K562 (cell line): ENCODE data around the gene PNKD. TPM values are rescaled to one million over a fixed set of nuclear protein-coding genes. Genes with fewer than 3 reads are reported as not detected.

Experiments
- BRF1 ChIP-seq: IDR thresholded peaks from 3 replicates; pipeline ENCODE4 v1.6.1; 2011; ENCODE audit warnings: borderline replicate concordance, mild to moderate bottlenecking; ENCODE audit not compliant: insufficient read length; ENCODE audit errors: extremely low read depth
- FOXM1 ChIP-seq, 2 experiments: fragments of 450-650 bp in 1 of 2; sonication (generic) in 1 of 2; formaldehyde crosslinking in 1 of 2; IDR thresholded peaks; 2 replicates each; pipeline versions ENCODE4 v1.6.1 to v1.9.0; 2017 to 2022; ENCODE audit warnings: low read depth in 2 of 2, mild to moderate bottlenecking in 2 of 2, missing genetic modification reagents in 1 of 2, moderate library complexity in 1 of 2
- KDM4B ChIP-seq, 2 experiments: fragments of 450-650 bp in 1 of 2; sonication (generic) in 1 of 2; IDR thresholded peaks; 2 replicates each; pipeline ENCODE4 v1.6.1; 2016 to 2017; ENCODE audit warnings: borderline replicate concordance in 2 of 2, antibody characterized with exemption in 1 of 2, low read depth in 1 of 2, mild to moderate bottlenecking in 1 of 2
- MBD2 ChIP-seq: sonication (generic); IDR thresholded peaks from 2 replicates; pipeline ENCODE4 v1.6.1; 2016; ENCODE audit warnings: low read depth, borderline replicate concordance
- SUPT5H ChIP-seq: fragments of 450-650 bp; IDR thresholded peaks from 2 replicates; pipeline ENCODE4 v1.6.1; 2016
- TAL1 ChIP-seq: fragments of 450-650 bp; IDR thresholded peaks from 2 replicates; pipeline ENCODE4 v1.6.1; 2016; ENCODE audit warnings: mild to moderate bottlenecking
- TCFL5 ChIP-seq: fragments of 250-450 bp; sonication (Bioruptor Pico); conservative IDR thresholded peaks from 2 replicates; pipeline ENCODE4 v1.6.1; 2021; ENCODE audit warnings: mild to moderate bottlenecking, moderate library complexity, matching md5 sums
- ZNF175 ChIP-seq: fragments of 200-800 bp; sonication (Bioruptor generic); IDR thresholded peaks from 2 replicates; pipeline ENCODE4 v1.6.1; 2016; ENCODE audit warnings: low read depth, mild to moderate bottlenecking, missing genetic modification characterization, missing compliant biosample characterization
- polyA plus RNA-seq, 8 experiments: library from polyadenylated mRNA; depleted of rRNA in 4 of 8; stranded (reverse) in 5 of 8; unstranded in 3 of 8; fragments of >200 nt; fragmentation: Nextera tagmentation in 2 of 8; fragmentation: Illumina TruSeq in 1 of 8; extraction: Ambion mirVana in 2 of 8; extraction: Trizol in 1 of 8; gene quantifications; 2 replicates each; pipeline versions ENCODE4 v1.2.1 to v1.2.3, GENCODE V29; 2011 to 2014; ENCODE audit warnings: inconsistent platforms in 1 of 8, missing spikeins in 1 of 8
- total RNA-seq, 7 experiments: library from RNA; depleted of rRNA in 6 of 7; stranded (reverse); fragments of >200 nt in 6 of 7; fragmentation: Illumina TruSeq in 2 of 7; extraction: Trizol in 2 of 7; gene quantifications; 2 replicates each; pipeline versions ENCODE4 v1.2.1 to v1.2.3, GENCODE V29; 2011 to 2021; ENCODE audit warnings: low replicate concordance in 1 of 7
- TF ChIP-seq, protein P1 (sequence below): fragments of 200-800 bp; sonication (Bioruptor generic); IDR thresholded peaks from 2 replicates; pipeline ENCODE4 v1.6.1; 2016; ENCODE audit warnings: missing genetic modification characterization, missing compliant biosample characterization
- TF ChIP-seq, protein P2 (sequence below): sonication (generic); formaldehyde crosslinking; IDR thresholded peaks from 2 replicates; pipeline ENCODE4 v1.8.1; 2023; ENCODE audit warnings: mild to moderate bottlenecking, missing genetic modification reagents, moderate library complexity
- TF ChIP-seq, protein P3 (sequence below): sonication (generic); formaldehyde crosslinking; IDR thresholded peaks from 2 replicates; pipeline ENCODE4 v1.8.0; 2023; ENCODE audit warnings: missing genetic modification reagents, mild to moderate bottlenecking, borderline replicate concordance

PNKD gene
- total and polyA plus RNA-seq, 9 of the 15 experiments (the other 6 are each of a cell fraction or from before 2014, with no cell fraction given), result 26.0 to 105 (median 60.1) TPM

DNA sequence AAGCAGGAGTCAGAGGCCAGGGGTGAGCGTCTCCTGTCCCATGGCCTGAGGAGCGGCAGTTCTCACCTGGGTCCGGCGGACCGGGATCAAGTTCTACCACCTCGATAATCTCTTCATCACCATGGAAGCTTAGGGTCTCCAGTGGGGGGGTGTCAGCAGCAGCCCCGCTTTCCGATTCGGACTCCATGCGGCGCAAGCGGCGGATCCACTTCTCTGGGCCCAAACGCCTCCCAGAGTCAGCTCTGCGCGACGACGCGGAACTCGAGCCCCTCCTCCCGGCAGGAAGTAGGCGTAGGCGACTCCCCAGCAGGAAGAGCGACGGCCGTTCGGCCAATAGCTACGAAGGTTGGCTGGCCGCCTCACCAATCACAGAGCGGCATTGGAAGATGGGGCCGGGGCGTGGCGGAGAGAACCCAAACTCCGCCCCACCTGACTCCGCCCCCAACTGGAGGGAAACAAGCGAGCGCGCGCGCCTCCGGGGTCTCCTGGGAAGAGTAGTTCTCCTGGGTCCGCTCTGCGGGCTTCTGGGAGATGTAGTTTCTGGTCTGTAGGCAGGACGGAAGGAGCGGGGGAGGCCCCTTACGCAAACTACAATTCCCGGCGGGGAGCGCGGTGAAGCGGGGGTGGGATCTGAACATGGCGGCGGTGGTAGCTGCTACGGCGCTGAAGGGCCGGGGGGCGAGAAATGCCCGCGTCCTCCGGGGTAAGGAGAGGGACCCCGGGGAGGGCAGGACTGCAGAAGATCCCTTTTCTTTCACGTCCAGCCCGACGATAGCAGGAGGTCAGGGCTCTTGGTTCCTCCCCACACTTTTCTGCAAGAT, at the start of gene PNKD, which contains the start of gene AAMP (continued):
- TF ChIP-seq SUPT5H (peak; percentile 74), KDM4B (IDR thresholded peaks at IDR 0.05; ENCODE audit: borderline replicate concordance in 2 of 2, low read depth in 1 of 2) (peak in 1 of 2 experiments; percentile 18; a peak in 1 of 4 replicates), FOXM1 (IDR thresholded peaks at IDR 0.05; ENCODE audit: low read depth) (no peak), FOXM1 (CRISPR knock-in tag; IDR thresholded peaks at IDR 0.05; ENCODE audit: low read depth) (no peak), TCFL5 (CRISPR knock-in tag) (no peak), TAL1 (0 out of 2 replicates have a peak, but pooled peaks have one; percentile 15), BRF1 (no peak), MBD2 (peak; percentile 93), ZNF175 (peak; percentile 87; the same call in 1 of the 2 replicates)
- TF ChIP-seq, protein P1, sequence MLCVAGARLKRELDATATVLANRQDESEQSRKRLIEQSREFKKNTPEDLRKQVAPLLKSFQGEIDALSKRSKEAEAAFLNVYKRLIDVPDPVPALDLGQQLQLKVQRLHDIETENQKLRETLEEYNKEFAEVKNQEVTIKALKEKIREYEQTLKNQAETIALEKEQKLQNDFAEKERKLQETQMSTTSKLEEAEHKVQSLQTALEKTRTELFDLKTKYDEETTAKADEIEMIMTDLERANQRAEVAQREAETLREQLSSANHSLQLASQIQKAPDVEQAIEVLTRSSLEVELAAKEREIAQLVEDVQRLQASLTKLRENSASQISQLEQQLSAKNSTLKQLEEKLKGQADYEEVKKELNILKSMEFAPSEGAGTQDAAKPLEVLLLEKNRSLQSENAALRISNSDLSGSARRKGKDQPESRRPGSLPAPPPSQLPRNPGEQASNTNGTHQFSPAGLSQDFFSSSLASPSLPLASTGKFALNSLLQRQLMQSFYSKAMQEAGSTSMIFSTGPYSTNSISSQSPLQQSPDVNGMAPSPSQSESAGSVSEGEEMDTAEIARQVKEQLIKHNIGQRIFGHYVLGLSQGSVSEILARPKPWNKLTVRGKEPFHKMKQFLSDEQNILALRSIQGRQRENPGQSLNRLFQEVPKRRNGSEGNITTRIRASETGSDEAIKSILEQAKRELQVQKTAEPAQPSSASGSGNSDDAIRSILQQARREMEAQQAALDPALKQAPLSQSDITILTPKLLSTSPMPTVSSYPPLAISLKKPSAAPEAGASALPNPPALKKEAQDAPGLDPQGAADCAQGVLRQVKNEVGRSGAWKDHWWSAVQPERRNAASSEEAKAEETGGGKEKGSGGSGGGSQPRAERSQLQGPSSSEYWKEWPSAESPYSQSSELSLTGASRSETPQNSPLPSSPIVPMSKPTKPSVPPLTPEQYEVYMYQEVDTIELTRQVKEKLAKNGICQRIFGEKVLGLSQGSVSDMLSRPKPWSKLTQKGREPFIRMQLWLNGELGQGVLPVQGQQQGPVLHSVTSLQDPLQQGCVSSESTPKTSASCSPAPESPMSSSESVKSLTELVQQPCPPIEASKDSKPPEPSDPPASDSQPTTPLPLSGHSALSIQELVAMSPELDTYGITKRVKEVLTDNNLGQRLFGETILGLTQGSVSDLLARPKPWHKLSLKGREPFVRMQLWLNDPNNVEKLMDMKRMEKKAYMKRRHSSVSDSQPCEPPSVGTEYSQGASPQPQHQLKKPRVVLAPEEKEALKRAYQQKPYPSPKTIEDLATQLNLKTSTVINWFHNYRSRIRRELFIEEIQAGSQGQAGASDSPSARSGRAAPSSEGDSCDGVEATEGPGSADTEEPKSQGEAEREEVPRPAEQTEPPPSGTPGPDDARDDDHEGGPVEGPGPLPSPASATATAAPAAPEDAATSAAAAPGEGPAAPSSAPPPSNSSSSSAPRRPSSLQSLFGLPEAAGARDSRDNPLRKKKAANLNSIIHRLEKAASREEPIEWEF (CRISPR knock-in tag), result no peak
- TF ChIP-seq, protein P2, sequence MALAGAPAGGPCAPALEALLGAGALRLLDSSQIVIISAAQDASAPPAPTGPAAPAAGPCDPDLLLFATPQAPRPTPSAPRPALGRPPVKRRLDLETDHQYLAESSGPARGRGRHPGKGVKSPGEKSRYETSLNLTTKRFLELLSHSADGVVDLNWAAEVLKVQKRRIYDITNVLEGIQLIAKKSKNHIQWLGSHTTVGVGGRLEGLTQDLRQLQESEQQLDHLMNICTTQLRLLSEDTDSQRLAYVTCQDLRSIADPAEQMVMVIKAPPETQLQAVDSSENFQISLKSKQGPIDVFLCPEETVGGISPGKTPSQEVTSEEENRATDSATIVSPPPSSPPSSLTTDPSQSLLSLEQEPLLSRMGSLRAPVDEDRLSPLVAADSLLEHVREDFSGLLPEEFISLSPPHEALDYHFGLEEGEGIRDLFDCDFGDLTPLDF, result peak; percentile 77; the same call in 1 of the 2 replicates
- TF ChIP-seq, protein P3, sequence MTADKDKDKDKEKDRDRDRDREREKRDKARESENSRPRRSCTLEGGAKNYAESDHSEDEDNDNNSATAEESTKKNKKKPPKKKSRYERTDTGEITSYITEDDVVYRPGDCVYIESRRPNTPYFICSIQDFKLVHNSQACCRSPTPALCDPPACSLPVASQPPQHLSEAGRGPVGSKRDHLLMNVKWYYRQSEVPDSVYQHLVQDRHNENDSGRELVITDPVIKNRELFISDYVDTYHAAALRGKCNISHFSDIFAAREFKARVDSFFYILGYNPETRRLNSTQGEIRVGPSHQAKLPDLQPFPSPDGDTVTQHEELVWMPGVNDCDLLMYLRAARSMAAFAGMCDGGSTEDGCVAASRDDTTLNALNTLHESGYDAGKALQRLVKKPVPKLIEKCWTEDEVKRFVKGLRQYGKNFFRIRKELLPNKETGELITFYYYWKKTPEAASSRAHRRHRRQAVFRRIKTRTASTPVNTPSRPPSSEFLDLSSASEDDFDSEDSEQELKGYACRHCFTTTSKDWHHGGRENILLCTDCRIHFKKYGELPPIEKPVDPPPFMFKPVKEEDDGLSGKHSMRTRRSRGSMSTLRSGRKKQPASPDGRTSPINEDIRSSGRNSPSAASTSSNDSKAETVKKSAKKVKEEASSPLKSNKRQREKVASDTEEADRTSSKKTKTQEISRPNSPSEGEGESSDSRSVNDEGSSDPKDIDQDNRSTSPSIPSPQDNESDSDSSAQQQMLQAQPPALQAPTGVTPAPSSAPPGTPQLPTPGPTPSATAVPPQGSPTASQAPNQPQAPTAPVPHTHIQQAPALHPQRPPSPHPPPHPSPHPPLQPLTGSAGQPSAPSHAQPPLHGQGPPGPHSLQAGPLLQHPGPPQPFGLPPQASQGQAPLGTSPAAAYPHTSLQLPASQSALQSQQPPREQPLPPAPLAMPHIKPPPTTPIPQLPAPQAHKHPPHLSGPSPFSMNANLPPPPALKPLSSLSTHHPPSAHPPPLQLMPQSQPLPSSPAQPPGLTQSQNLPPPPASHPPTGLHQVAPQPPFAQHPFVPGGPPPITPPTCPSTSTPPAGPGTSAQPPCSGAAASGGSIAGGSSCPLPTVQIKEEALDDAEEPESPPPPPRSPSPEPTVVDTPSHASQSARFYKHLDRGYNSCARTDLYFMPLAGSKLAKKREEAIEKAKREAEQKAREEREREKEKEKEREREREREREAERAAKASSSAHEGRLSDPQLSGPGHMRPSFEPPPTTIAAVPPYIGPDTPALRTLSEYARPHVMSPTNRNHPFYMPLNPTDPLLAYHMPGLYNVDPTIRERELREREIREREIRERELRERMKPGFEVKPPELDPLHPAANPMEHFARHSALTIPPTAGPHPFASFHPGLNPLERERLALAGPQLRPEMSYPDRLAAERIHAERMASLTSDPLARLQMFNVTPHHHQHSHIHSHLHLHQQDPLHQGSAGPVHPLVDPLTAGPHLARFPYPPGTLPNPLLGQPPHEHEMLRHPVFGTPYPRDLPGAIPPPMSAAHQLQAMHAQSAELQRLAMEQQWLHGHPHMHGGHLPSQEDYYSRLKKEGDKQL (CRISPR knock-in tag), result no peak
